Measurements from ENCODE around the gene ZNF416.

ZNF416 gene
- 16.6 to 20.3 (median 18.2) reads per million in 4 experiments for total RNA-seq

DNA sequence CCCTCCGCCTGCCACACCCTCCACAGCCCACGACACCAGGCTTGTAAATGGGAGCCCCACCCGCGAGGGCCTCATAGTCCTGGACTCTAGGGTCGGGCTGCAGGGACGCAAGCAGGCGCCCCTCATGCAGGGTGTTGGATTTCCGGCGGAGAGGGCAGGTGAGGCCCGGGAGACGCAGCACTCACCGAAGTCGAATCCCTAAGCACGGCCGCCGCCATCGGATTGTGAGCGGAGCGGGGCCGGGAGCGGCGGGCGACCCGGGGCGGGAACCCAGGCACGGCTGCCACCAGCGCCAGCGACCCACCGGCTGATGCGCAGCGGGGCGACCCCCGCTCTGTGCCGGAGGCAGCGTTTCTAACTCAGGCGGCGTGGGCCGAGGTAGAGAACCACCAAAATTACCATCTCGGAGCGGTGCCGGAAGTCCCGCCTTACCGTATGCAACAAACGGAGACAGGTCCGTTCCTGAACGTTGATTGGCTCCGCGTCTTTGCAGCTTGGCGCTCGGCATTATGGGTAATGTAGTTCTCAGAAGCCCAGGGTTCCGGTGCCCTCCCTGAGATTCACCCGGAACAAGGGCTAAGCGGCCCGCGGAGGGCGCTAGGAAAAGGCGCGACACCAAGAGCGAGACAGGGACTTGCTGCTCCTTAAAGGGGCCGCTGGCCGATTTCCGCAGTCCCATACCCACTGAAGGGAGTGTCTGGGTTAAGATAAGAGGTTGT, at the start of gene ZNF416:
Gene ZNF416, minus strand, starts transcription at position 425 of the 719 bp plus-strand sequence. Its CDS starts 207 bp downstream, at position 218.
- DNase-seq = peak; percentile 91

DNA sequence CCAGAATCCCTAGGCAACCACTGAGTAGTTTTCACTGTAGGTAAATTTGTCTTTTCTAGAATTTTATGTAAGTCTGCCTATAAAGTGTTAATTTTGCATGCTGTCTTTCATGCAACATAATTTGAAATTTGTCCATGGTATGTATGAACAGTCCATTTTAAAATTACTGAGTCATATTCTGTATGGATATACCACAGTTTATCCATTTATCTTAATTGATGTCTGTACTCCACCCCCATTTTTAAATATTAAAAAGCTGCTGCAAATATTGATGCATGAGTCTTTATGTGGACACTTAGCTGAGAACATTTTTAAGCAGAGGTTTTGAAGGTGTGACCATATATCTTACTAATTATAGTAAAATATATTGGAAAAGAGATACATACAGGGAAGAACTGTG, 44.4 kb upstream of the ZNF416 start:
- no peak for DNase-seq

DNA sequence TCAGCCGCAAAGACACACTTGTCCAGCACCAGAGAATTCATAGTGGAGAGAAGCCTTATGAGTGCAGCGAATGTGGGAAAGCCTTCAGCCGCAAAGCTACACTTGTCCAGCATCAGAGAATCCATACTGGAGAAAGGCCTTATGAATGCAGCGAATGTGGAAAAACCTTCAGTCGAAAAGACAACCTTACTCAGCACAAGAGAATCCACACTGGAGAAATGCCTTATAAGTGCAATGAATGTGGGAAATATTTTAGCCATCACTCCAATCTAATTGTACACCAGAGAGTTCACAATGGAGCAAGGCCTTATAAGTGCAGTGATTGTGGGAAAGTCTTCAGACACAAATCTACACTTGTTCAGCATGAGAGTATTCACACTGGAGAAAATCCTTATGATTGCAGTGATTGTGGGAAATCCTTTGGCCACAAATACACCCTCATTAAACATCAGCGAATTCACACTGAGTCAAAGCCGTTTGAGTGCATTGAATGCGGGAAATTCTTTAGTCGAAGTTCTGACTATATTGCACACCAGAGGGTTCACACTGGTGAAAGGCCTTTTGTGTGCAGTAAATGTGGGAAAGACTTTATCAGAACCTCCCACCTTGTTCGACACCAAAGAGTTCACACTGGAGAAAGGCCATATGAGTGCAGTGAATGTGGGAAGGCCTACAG, 42.1 kb upstream of the ZNF416 start:
- no peak for DNase-seq

DNA sequence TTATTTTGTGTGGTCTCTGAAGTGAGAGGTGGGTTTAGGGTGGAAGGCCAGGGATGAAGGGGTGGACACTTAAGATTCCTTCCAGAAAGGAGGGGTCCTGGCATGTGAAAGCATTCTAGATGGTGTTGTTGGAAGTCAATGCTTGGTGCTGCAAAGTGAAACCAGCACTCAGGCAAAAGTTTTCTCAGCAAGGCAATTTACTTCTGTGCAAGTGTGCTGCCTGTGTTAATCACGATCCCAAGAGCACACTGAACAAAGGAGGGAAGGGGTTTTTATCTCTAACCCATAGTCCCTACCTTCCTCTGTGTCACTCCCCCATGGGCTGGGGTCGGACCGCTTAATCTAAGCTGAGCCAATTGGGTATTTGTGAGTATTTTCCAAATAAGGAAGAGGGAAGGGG, 36.6 kb upstream of the ZNF416 start:
- no peak for DNase-seq

DNA sequence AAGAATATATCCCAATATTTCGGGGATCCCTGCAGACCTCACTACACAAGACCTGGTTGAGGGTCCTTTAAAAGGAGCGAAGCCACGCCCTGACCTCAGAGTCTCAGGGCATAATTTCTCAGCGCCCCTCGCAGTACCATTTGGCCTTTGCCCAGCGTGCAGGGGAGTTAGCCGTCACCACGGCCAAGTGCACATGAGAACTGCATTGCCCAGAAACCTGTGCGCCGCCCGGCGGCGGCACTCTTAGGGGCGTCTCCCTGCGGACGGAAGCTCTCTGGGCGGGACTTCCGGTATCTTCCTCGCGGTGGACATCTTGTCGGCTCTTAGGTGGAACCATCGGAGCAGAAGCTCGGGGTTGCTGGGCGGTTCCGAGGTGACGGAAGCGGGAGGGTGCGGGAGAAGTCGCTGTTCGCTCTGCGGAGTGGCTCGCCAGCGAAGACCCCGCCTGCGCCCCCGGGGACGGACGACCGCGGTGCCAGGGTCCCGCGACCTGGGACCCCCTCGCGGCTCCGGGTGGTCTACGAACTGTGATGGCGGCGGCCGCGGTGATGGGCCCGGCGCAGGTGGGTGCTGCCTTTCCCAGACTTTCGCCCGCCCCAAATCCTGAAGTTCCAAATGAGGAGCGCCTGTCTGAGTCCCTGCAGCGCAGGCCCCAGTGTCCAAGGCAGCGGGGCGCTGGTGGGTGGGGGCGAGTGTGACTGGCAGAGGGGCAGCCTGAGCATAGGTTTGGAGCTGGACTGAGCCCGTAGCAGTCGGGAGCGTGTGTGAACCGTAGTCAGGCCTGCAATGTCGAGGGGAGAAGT, 35.4 kb upstream of the ZNF416 start, which contains the start of gene ZNF134:
Gene ZNF134, plus strand, starts transcription at position 302 of the 803 bp plus-strand sequence. CDS start 5,227 bp downstream, outside the sequence.
- DNase-seq = peak; percentile 70

DNA sequence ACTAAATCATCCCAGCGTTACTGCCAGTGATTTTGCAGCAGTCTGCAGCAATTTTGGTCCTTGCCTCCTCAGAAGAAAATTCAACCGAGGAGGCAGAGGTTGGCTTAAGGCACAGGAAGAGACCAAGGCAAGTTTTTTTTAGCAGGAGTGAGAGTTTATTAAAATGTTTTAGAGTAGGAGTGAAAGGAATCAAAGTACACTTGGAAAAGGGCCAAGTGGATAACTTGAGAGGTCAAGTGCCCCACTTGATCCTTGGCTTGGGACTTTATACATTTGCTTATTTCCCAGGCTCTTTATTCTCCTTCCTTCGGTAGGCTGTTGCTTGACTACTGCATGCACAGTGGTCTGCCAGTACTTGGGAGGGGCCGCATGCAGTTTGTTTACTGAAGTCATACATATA, 32.4 kb upstream of the ZNF416 start:
- DNase-seq = no peak

DNA sequence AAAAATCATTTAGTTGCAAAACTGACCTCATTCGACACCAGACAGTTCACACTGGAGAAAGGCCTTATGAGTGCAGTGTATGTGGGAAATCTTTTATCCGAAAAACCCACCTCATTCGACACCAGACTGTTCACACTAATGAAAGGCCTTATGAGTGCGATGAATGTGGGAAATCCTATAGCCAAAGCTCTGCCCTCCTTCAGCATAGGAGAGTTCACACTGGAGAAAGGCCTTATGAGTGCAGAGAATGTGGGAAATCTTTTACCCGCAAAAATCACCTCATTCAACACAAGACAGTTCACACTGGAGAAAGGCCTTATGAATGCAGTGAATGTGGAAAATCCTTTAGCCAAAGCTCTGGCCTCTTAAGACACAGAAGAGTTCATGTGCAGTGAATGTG, 28.2 kb upstream of the ZNF416 start:
- no peak for DNase-seq

DNA sequence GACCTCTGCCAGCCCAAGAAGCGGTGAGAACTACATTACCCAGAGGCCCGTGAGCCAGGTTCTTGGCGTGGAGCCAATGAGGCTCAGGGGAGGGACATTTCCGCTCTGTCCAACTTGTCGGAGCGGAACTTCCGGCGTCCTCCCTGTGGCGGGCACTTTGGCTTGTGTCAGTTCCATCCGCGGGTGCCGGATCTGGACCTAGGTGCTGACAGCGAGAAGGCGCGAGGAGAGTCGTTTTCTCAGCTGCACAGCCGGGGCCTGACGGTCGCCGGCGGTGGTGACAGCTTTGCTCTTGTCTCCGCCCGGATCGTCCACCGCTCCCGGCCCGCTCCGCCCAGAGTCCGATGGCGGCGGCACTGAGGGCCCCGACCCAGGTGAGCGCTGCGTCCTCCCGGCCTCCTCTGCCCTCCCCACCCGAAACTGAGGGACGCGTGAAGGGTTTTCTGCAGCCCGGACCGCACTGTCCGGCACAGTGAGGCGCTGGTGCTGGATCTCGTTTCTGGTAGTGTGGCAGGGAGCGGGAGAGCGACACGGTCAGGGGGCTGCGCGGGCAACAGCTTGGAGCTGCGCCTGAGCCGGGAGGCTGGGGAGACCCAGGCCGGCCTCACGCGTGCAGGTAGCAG, 21.2 kb upstream of the ZNF416 start, which contains the start of gene ZNF530:
Gene ZNF530, plus strand, starts transcription at position 125 of the 623 bp plus-strand sequence. CDS start 4,461 bp downstream, outside the sequence.
- peak; percentile 69 for DNase-seq

DNA sequence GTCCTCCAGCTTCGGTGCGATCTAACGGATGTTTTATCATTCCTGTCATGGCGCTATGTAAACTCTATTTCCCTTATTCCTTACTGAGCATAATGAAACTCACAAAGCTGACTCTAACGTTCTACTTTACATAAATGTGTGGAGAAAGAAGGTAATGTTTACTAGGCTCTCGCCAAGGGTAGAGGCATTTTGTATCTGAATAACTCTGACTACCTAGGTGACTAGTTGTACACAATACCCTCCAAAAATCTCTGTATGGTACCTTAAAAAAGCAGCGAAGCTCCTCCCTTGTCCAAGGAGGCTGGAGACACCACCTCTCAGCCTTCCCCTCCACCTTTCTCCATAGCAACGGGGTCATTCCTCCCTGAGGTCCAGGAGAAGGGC, 20.7 kb upstream of the ZNF416 start:
- DNase-seq = no peak

DNA sequence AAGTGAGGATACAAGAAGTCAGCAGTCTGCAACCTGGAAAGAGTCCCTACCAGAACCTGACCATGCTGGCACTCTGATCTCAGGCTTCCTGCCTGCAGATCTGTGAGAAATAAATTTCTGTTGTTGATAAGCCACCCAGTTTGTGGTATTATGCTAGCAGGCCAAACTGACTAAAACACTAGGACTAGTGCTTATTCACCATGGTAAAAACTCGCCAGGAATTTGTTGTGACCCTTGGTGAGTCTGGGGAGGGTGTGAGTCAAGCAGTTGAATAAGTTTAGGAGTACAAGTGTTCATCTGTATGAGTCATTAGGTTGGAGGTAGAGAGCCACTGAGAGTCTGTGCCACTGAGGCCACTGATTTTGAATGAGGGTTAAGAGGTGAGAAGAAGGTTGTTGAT, 8.8 kb upstream of the ZNF416 start:
- DNase-seq = no peak

DNA sequence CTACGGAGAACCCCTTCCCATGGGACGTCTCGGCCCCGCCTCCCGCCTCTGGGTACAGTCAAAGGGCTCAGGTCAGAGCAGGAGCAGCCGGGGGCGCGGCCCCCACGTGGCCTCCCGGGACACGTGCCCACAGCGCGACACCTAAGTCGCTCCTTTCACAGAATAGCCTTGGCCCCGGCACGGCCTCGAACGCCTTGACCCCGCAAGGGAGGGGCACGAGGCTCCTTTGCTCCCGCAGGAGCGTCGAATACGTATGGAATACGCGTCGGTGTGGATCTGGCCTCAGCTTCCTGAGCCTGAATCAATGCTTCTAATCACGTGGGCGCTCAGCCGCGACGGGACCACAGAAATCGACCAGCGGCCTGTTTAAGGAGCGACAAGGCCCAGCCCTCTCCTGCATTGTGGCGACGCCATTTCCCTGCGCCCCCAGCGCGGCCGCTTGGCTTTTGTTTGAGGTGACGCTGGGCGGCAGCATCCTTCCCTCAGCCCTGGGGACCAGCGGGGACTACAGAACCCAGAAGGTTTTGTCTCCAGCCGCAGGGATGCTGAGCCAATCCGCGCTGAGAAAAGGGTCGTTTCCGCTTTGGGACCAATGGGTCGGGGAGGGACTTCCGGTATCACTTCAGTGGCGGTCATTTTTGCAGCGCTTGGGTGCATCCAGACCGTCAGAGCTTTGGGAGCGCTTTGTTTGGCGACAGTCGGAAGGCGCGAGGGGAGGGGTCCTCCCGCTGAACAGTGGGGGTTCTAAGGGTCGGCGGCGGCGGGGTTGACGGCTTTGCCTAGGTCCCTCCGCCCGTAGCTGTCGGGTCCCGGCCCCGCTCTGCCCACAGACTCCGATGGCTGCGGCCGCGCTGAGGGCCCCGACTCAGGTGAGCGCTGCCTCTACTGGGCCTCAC, 5.1 kb upstream of the ZNF416 start, which contains the start of gene ZIK1:
Gene ZIK1, plus strand, starts transcription at position 625 of the 896 bp plus-strand sequence. Its CDS starts 212 bp downstream, at position 837.
- DNase-seq = peak; percentile 78

DNA sequence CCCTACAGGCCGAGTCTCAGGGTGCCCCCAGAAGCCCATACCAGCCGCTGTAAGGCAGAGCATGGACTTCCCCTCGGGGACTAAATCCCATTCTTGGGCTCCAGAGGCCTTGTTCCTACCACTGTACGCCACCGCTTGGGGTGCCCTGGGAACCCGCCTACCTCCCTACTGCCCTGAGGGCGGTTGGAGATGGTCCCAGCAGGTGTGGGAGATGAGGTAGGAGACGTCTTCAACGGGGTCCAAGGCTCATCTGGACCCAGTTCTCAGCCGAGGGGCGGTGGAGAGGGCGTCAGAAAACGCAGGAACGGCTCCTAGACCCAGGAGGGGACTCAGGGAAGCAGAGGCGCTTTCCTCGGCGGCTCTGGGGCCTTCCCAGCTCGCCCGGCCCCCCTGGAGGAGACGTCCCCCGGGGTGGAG, 4.4 kb upstream of the ZNF416 start:
- DNase-seq = no peak

DNA sequence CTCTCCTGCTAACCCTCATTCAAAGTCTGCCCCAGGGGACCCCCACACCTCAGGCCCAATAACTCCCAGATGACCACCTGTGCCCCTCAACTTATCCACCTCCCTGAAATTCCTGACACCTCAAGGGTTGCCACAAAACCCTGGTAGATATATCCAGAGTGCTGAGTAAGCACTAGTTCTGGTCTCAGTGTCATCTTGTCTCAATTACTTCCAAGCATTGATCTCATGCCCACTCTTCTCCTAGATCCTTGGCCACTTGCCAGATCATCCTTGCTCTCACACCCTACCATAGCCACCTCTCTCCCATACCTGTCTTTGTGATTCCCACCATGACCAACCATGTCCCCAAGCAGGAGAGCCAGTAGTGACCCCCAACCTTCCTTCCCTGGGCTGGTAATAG, 2.0 kb downstream of the ZNF416 start:
- DNase-seq = no peak

DNA sequence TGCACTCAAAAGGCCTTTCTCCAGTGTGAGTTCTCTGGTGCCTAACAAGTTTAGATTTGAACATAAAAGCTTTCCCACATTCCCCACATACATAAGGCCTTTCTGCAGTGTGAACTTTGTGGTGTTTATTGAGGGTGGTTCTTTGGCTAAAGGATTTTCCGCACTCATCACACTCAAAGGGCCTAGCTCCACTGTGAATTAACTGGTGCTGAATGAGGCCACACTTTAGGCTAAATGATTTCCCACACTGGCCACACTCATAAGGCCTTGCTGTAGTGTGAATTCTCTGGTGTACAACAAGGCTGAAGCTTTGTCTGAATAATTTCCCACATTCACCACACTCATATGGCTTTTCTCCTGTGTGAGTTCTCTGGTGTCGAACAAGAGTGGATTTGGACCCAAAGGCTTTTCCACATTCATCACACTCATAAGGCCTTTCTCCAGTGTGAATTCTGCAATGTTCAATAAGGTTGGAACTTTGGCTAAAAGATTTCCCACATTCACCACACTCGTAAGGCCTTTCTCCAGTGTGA, 6.2 kb downstream of the ZNF416 start:
- DNase-seq = no peak

DNA sequence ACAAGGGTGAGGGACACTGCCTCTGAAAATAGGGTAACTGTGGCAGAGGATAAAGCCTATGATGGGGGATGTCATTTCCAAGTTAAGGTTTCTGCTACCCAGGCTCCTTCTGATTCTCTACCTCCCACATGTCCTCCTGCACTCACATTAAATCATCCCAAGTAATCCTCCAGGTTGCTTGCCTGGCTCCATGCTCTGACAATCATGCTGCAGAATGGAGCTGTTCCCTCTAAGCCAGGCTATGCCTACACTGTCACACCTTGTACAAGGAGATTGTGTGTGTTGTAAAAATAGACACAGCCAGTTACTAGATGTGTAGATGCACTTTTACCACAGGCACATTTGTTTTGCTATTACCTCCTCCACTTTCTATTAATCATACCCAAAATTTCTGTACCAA, 8.0 kb downstream of the ZNF416 start:
- no peak for DNase-seq

DNA sequence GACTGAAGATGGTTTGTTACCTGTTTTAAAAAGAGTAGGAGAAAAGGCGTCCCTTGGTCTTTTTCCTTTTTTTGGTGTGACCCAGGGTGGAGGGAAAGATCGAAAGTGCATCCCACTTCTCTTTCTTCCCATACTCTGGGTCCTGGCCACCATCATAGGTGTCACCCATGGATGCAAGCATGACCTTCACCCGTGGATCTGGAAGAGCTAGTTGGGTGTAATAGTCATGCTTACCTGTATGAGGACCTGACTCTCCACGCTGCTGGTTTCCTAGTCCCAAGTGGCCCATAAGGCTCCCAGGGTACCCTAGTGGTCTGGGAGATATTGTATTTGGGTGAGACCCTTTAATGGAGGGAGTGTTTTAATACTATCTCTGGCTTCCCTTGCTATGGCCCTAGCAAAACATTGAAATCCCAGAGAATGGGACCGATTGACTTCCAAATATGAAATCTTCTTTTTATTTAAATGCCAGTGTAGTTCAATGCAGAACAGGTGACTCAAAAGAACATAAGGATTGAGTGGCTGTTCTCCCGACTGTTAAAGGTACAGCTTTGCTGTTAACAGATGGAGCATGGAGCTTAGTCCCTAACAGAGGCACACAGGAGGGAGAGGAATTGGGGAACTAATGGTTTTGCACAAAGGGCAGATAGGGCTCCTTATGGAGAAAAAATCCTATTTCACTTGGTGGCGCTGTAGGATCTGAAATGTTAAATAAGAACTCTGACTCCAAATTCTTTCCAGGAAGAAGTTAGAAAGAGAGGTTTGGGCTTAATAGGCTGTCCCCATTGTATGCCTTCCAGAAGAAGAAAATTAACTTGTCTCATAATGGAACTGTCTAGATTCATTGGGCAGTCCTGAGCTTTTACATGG, 12.1 kb downstream of the ZNF416 start:
- DNase-seq = no peak

DNA sequence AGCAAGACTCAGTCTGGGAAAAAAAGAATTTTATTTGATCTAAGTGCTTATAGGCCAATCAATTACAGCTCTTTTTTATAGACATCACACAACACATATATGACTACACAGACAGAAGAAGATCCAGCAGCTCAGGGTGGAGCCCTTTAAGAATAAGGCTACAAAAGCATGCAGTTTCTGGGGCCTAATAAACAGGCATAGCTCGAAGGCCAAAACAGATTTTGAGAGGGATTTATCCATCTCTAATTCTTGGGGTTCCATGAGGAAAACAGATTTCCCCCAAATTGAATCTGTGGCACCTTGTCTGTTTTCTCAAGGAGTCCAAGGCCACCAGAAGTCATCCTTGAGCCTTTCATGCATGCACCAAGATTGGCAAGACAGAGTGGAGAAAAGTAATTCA, 15.2 kb downstream of the ZNF416 start:
- no peak for DNase-seq

DNA sequence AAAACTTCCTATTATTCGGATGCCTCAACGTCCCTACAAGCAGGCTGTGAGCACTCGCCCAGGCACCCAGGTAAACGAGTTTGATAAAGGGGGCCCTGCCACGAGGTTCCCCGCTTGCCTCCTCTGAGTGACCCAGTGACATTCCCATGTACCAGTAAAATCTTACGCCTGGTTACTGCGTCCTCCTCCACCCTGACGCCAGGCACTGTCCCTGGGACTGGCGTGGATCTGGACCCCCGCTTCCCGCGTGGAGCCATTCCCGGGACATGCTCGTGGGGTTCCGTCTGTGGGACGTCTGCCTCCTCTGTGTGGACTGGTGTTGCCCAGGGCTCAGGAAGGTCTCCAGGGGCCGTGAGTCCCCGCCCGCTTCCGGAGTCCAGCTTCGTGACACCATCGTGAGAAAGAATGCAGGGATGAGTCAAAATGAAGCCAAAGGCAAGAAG, 18.6 kb downstream of the ZNF416 start:
- DNase-seq = no peak

DNA sequence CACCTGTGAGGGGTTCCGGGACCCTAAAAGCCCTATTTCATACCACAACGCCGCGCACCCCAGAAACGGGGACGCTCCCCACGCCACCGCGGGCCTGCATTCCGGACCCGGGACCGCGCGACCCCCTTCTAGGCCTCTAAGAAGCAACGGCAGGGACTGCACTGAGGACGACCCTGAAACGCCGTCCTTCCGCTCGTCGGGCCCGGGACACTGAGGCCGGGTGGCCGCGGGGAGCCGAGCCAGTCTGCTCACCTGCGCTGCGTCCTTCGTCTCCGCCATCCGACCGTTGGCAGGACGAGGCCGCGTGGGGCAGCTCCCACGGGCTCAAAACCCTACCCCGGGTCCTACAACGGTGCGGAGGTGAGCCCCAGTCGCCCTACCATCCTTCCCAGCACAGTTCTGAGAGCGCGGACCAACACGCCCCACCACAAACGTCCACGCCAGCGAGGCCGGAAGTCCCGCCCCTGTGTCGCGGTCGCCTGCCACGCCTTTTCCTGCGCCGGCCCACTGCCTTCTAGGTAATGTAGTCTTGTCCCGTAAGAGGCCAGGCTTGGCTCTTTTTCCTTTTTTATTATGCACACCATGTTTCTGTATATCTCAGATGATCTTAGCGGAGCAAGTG, 19.2 kb downstream of the ZNF416 start, which contains the start of gene ZNF550:
Gene ZNF550, minus strand, starts transcription at position 460 of the 622 bp plus-strand sequence. Its CDS starts 181 bp downstream, at position 279.
- peak; percentile 72 for DNase-seq

DNA sequence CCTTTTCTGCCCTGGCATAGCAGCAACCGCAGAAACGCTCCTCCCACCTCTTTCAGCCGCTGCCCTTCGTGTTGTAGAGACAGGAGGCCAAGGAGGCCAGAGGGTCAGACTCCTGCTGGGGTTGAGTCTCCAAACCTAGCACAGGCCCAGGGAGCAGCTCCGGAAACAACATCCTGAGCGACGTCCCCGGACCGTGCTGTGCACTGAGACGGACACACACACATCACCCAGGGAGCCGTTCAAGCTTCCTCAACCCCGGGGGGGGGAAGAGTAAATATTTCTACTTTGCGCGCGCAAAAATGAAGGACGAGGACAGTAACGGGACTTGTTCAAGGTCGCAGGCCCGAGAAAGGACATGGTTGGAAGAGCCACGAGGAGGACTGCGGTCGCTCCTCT, 19.7 kb downstream of the ZNF416 start:
- no peak for DNase-seq
